H1 (cell line): ENCODE measurements around the gene CD58.
"Not testable (repeated sequence)": the region's sequence is repeated elsewhere in the genome, so short reads cannot be mapped to it uniquely, and the experiment has no call there.

Experiments used
- BRCA1 ChIP-seq: IDR thresholded peaks from 2 replicates; pipeline ENCODE4 v1.6.1; 2012; ENCODE audit warnings: low read depth, low read length, improper control_type of control experiment
- EZH2 ChIP-seq: fragments of 200-600 bp; sonication (generic); IDR thresholded peaks from 2 replicates; pipeline ENCODE4 v1.7.1; 2012; ENCODE audit warnings: low read depth, mild to moderate bottlenecking, moderate library complexity, low read length, inconsistent platforms; ENCODE audit not compliant: severe bottlenecking
- MAFK ChIP-seq: IDR thresholded peaks from 2 replicates; pipeline ENCODE4 v1.6.1; 2012; ENCODE audit warnings: low read depth, mild to moderate bottlenecking, improper control_type of control experiment, low read length
- NANOG ChIP-seq: IDR thresholded peaks from 2 replicates; pipeline ENCODE4 v1.6.1; 2011; ENCODE audit warnings: low read length, low read depth, mild to moderate bottlenecking, inconsistent platforms; ENCODE audit not compliant: insufficient read depth, poor library complexity, severe bottlenecking
- TF ChIP-seq, protein P1 (sequence below), 3 experiments: IDR thresholded peaks; 1 replicate in 2 of 3; 2 replicates in 1 of 3; pipeline versions ENCODE4 v1.5.1 to v1.6.1; 2011; ENCODE audit warnings: low read length in 3 of 3, mild to moderate bottlenecking in 3 of 3, inconsistent platforms in 2 of 3, low read depth in 1 of 3, moderate library complexity in 1 of 3; ENCODE audit not compliant: insufficient read depth in 1 of 3; ENCODE audit errors: control extremely low read depth in 1 of 3

DNA sequence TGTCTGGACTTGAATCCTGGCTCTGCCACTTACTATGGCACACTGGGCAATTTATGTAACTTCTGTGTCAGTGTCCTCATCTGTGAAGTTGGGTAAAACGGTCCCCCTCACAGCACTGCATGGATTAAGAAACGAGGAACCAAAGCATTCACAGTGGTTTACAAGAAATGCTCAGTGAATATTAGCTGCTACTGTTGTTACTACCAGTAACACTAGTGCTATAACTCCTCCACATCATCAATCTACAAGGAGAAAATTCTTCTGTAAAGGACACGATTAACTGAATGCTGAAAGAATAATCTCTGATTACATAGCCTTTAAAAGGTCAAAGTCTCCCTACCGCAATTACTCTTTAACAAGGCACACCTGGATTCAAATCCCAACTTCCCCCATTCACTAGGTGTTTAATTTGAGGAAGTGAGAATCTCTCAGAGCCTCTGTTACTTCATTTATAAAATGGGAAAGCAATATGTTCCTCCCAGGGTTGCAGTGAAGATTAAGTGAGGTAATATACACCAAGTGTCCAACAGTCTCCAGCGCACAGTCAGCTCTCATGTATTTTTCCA, 26.0 kb upstream of the CD58 start:
- not testable (repeated sequence) for TF ChIP-seq EZH2, BRCA1, NANOG, MAFK
- TF ChIP-seq, protein P1, sequence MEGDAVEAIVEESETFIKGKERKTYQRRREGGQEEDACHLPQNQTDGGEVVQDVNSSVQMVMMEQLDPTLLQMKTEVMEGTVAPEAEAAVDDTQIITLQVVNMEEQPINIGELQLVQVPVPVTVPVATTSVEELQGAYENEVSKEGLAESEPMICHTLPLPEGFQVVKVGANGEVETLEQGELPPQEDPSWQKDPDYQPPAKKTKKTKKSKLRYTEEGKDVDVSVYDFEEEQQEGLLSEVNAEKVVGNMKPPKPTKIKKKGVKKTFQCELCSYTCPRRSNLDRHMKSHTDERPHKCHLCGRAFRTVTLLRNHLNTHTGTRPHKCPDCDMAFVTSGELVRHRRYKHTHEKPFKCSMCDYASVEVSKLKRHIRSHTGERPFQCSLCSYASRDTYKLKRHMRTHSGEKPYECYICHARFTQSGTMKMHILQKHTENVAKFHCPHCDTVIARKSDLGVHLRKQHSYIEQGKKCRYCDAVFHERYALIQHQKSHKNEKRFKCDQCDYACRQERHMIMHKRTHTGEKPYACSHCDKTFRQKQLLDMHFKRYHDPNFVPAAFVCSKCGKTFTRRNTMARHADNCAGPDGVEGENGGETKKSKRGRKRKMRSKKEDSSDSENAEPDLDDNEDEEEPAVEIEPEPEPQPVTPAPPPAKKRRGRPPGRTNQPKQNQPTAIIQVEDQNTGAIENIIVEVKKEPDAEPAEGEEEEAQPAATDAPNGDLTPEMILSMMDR (IDR thresholded peaks at IDR 0.05; ENCODE audit: control extremely low read depth in 1 of 3, insufficient read depth in 1 of 3, low read depth in 1 of 3, low read length in 3 of 3) = not testable (repeated sequence)
